Smooth muscle cell of trachea (primary cell): ENCODE data around the gene FTCDNL1. TPM values are rescaled to one million over a fixed set of nuclear protein-coding genes. Genes with fewer than 3 reads are reported as not detected.

ENCODE experiments used
- total RNA-seq: library from RNA; depleted of rRNA; stranded (reverse); fragments of >200 nt; gene quantifications from 2 replicates; pipeline ENCODE4 v1.2.1, GENCODE V29; 2014

Gene FTCDNL1
- 3.3 and 4.5 TPM in 2 replicates for total RNA-seq

DNA sequence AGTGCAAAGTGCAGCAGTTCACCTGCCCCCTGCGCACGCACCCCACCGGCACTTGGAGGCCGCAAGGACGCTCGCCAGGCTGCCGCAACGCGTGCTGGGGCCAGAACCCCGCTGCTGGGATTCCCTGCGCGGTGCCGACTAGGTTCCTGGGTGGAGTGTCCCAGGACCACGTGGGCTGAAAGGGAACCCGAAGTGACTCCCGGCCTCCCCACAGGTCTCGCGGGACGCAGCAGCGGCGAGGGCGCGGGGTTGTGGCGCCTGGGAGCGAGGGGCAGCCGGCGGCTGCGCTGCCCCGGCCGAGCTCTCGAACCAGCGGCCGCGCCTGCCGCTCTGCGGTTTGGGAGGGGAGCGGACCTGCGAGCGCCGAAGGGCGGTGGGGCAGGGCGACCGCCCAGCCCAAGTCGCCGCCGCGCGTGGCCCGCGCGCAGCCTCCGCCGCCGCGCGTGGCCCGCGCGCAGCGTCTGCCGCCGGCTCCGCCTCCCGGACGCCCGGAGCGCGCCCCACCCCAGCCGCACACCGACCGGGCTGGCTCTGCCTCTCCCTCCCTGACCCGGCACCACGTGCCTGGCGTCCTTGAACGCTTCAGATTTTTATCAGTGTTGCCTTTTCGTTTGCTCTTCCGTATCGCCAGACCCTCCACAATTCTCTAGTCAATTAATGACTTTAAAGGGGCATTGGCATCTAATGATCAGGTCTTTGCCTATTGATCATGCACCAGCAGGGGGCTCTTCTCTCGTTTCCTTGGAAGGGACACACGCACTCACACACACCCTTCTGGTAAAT lies at the start of gene FTCDNL1:
Gene FTCDNL1 (minus strand): TSS at position 475 of the 783 bp plus-strand sequence. CDS start 2,230 bp downstream, outside the sequence.

Other genes starting within 250 kb of the FTCDNL1 start
- 15.9 and 16.4 TPM in 2 replicates for gene C2orf69, start 60.1 kb upstream of the FTCDNL1 start, total RNA-seq
- gene TYW5, start 104.3 kb upstream of the FTCDNL1 start, total RNA-seq, result 8.4 and 9.9 TPM in 2 replicates
- 33.6 and 36.2 TPM in 2 replicates for gene MAIP1, start 104.4 kb upstream of the FTCDNL1 start, total RNA-seq